Measurements from ENCODE around the gene ARGFX. TPM values are rescaled to one million over a fixed set of nuclear protein-coding genes. Genes with fewer than 3 reads are reported as not detected.

Gene ARGFX
- not detected for polyA plus RNA-seq (2013, experiment 1 of 2)
- not detected for polyA plus RNA-seq (2013, experiment 2 of 2)

GRCh38 chr3:121567649-121568048 lies at the start of gene ARGFX:
ARGFX (plus strand) TSS chr3:121567949; CDS start chr3:121570714, 2,765 bp downstream.
- no peak within 1 kb of the TSS for H3K4me2 ChIP-seq (ENCODE audit: low read length)
- H4K8ac ChIP-seq (ENCODE audit: low read depth, low read length): no peak within 1 kb of the TSS
- no peaks in the 10 kb centered on the region for H3K79me2 ChIP-seq (ENCODE audit: control insufficient read depth, insufficient read depth, low read length)
- no peak within 1 kb of the TSS for H2BK5ac ChIP-seq (ENCODE audit: low read length)
- H3K9ac ChIP-seq (ENCODE audit: low read length): no peak within 1 kb of the TSS
- no peak within 1 kb of the TSS for H3K4ac ChIP-seq (ENCODE audit: low read depth, low read length)
- H3K36me3 ChIP-seq (ENCODE audit: control insufficient read depth, insufficient read depth, low read length): no peaks in the 10 kb centered on the region
- H2BK15ac ChIP-seq (replicated peaks; ENCODE audit: low read depth): no peak within 1 kb of the TSS
- no peak within 1 kb of the TSS for H3K23ac ChIP-seq (ENCODE audit: low read length)
- no peak within 1 kb of the TSS for H3K56ac ChIP-seq (ENCODE audit: low read length)
- no CpG with 5 or more reads among the region's 5 CpGs for WGBS (ENCODE audit: extremely low coverage, insufficient coverage, low lambda C conversion rate)
- no peak within 1 kb of the TSS for H3K27ac ChIP-seq (ENCODE audit: low read depth, low read length)
- no peak within 1 kb of the TSS for H2AK5ac ChIP-seq (ENCODE audit: low read length)
- no peak within 1 kb of the TSS for H3K4me3 ChIP-seq (ENCODE audit: low read length)
- H3K4me1 ChIP-seq (ENCODE audit: control insufficient read depth, low read depth, low read length): no peaks in the 10 kb centered on the region
- no peak within 1 kb of the TSS for H4K5ac ChIP-seq (ENCODE audit: low read length)
- no peak within 1 kb of the TSS for H2BK120ac ChIP-seq (ENCODE audit: low read depth, low read length)
- H3K18ac ChIP-seq (ENCODE audit: low read length): no peak within 1 kb of the TSS
- no peaks in the 10 kb centered on the region for H3K79me1 ChIP-seq (ENCODE audit: low read length)
- DNase-seq: no peak
- no peaks in the 10 kb centered on the region for H3K27me3 ChIP-seq (ENCODE audit: insufficient read depth, low read length, poor library complexity)

- Histone ChIP-seq H3K4ac (ENCODE audit: low read depth, low read length) (no peak overlapping the region), H3K79me1 (ENCODE audit: low read length) (peaks cover 8% of the 10 kb centered on the region), H3K4me2 (ENCODE audit: low read length) (no peak overlapping the region), H3K18ac (ENCODE audit: low read length) (no peak overlapping the region), H3K27ac (ENCODE audit: low read depth, low read length) (no peak overlapping the region), H3K4me1 (ENCODE audit: control insufficient read depth, low read depth, low read length) (no peaks in the 10 kb centered on the region), H3K23ac (ENCODE audit: low read length) (no peak overlapping the region), H4K8ac (ENCODE audit: low read depth, low read length) (no peak overlapping the region), H3K36me3 (ENCODE audit: control insufficient read depth, insufficient read depth, low read length) (no peaks in the 10 kb centered on the region), H3K79me2 (ENCODE audit: control insufficient read depth, insufficient read depth, low read length) (peaks cover 3% of the 10 kb centered on the region), H2BK5ac (ENCODE audit: low read length) (no peak overlapping the region), H3K4me3 (ENCODE audit: low read length) (no peak overlapping the region), H3K56ac (ENCODE audit: low read length) (no peak overlapping the region), H2AK5ac (ENCODE audit: low read length) (no peak overlapping the region), H2BK120ac (ENCODE audit: low read depth, low read length) (no peak overlapping the region), H4K5ac (ENCODE audit: low read length) (no peak overlapping the region), H3K27me3 (ENCODE audit: insufficient read depth, low read length, poor library complexity) (no peaks in the 10 kb centered on the region), H3K9ac (ENCODE audit: low read length) (no peak overlapping the region), H2BK15ac (replicated peaks; ENCODE audit: low read depth) (no peak overlapping the region)
- no peak for DNase-seq
- no CpG with 5 or more reads among the region's 5 CpGs for WGBS (ENCODE audit: extremely low coverage, insufficient coverage, low lambda C conversion rate)
Observed at GRCh38 chr3:121517953-121518655, 49.6 kb upstream of the ARGFX start.

GRCh38 chr3:121520510-121520909 lies 47.2 kb upstream of the ARGFX start:
- Histone ChIP-seq H3K4me2 (ENCODE audit: low read length) (no peak overlapping the region), H2AK5ac (ENCODE audit: low read length) (no peak overlapping the region), H3K4me3 (ENCODE audit: low read length) (no peak overlapping the region), H3K27ac (ENCODE audit: low read depth, low read length) (no peak overlapping the region), H2BK5ac (ENCODE audit: low read length) (no peak overlapping the region), H3K27me3 (ENCODE audit: insufficient read depth, low read length, poor library complexity) (no peaks in the 10 kb centered on the region), H2BK15ac (replicated peaks; ENCODE audit: low read depth) (no peak overlapping the region), H4K5ac (ENCODE audit: low read length) (no peak overlapping the region), H3K4ac (ENCODE audit: low read depth, low read length) (no peak overlapping the region), H4K8ac (ENCODE audit: low read depth, low read length) (no peak overlapping the region), H3K79me2 (ENCODE audit: control insufficient read depth, insufficient read depth, low read length) (peaks cover 2% of the 10 kb centered on the region), H3K23ac (ENCODE audit: low read length) (no peak overlapping the region), H3K36me3 (ENCODE audit: control insufficient read depth, insufficient read depth, low read length) (no peaks in the 10 kb centered on the region), H3K4me1 (ENCODE audit: control insufficient read depth, low read depth, low read length) (no peaks in the 10 kb centered on the region), H3K18ac (ENCODE audit: low read length) (no peak overlapping the region), H3K9ac (ENCODE audit: low read length) (no peak overlapping the region), H2BK120ac (ENCODE audit: low read depth, low read length) (no peak overlapping the region), H3K56ac (ENCODE audit: low read length) (no peak overlapping the region), H3K79me1 (ENCODE audit: low read length) (peaks cover under 1% of the 10 kb centered on the region)
- WGBS (ENCODE audit: extremely low coverage, insufficient coverage, low lambda C conversion rate): no CpG with 5 or more reads among the region's 3 CpGs
- no peak for DNase-seq

GRCh38 chr3:121529308-121529707 lies 38.4 kb upstream of the ARGFX start:
- Histone ChIP-seq H3K18ac (ENCODE audit: low read length) (no peak overlapping the region), H4K8ac (ENCODE audit: low read depth, low read length) (no peak overlapping the region), H3K4me3 (ENCODE audit: low read length) (no peak overlapping the region), H4K5ac (ENCODE audit: low read length) (no peak overlapping the region), H2BK15ac (replicated peaks; ENCODE audit: low read depth) (no peak overlapping the region), H3K27me3 (ENCODE audit: insufficient read depth, low read length, poor library complexity) (no peaks in the 10 kb centered on the region), H3K4me2 (ENCODE audit: low read length) (no peak overlapping the region), H3K56ac (ENCODE audit: low read length) (no peak overlapping the region), H3K23ac (ENCODE audit: low read length) (no peak overlapping the region), H2BK120ac (ENCODE audit: low read depth, low read length) (no peak overlapping the region), H2AK5ac (ENCODE audit: low read length) (no peak overlapping the region), H3K9ac (ENCODE audit: low read length) (no peak overlapping the region), H3K79me2 (ENCODE audit: control insufficient read depth, insufficient read depth, low read length) (no peaks in the 10 kb centered on the region), H3K4ac (ENCODE audit: low read depth, low read length) (no peak overlapping the region), H2BK5ac (ENCODE audit: low read length) (no peak overlapping the region), H3K27ac (ENCODE audit: low read depth, low read length) (no peak overlapping the region), H3K4me1 (ENCODE audit: control insufficient read depth, low read depth, low read length) (no peaks in the 10 kb centered on the region), H3K79me1 (ENCODE audit: low read length) (no peaks in the 10 kb centered on the region), H3K36me3 (ENCODE audit: control insufficient read depth, insufficient read depth, low read length) (no peaks in the 10 kb centered on the region)
- no peak for DNase-seq
- WGBS (ENCODE audit: extremely low coverage, insufficient coverage, low lambda C conversion rate): no CpG with 5 or more reads among the region's 3 CpGs

- Histone ChIP-seq H3K4me2 (ENCODE audit: low read length) (no peak overlapping the region), H3K4ac (ENCODE audit: low read depth, low read length) (no peak overlapping the region), H3K79me1 (ENCODE audit: low read length) (no peaks in the 10 kb centered on the region), H3K23ac (ENCODE audit: low read length) (no peak overlapping the region), H3K18ac (ENCODE audit: low read length) (no peak overlapping the region), H3K4me3 (ENCODE audit: low read length) (no peak overlapping the region), H3K27me3 (ENCODE audit: insufficient read depth, low read length, poor library complexity) (no peaks in the 10 kb centered on the region), H3K9ac (ENCODE audit: low read length) (no peak overlapping the region), H4K5ac (ENCODE audit: low read length) (no peak overlapping the region), H2AK5ac (ENCODE audit: low read length) (no peak overlapping the region), H2BK120ac (ENCODE audit: low read depth, low read length) (no peak overlapping the region), H3K27ac (ENCODE audit: low read depth, low read length) (no peak overlapping the region), H2BK5ac (ENCODE audit: low read length) (no peak overlapping the region), H2BK15ac (replicated peaks; ENCODE audit: low read depth) (no peak overlapping the region), H3K79me2 (ENCODE audit: control insufficient read depth, insufficient read depth, low read length) (no peaks in the 10 kb centered on the region), H4K8ac (ENCODE audit: low read depth, low read length) (no peak overlapping the region), H3K36me3 (ENCODE audit: control insufficient read depth, insufficient read depth, low read length) (no peaks in the 10 kb centered on the region), H3K56ac (ENCODE audit: low read length) (no peak overlapping the region), H3K4me1 (ENCODE audit: control insufficient read depth, low read depth, low read length) (no peaks in the 10 kb centered on the region)
- DNase-seq: no peak
Observed at GRCh38 chr3:121531269-121531668, 36.5 kb upstream of the ARGFX start.

GRCh38 chr3:121542924-121543323 lies 24.8 kb upstream of the ARGFX start:
- Histone ChIP-seq H3K4ac (ENCODE audit: low read depth, low read length) (no peak overlapping the region), H3K27ac (ENCODE audit: low read depth, low read length) (no peak overlapping the region), H3K36me3 (ENCODE audit: control insufficient read depth, insufficient read depth, low read length) (no peaks in the 10 kb centered on the region), H3K56ac (ENCODE audit: low read length) (no peak overlapping the region), H3K4me1 (ENCODE audit: control insufficient read depth, low read depth, low read length) (no peaks in the 10 kb centered on the region), H3K18ac (ENCODE audit: low read length) (no peak overlapping the region), H3K4me2 (ENCODE audit: low read length) (no peak overlapping the region), H2BK120ac (ENCODE audit: low read depth, low read length) (no peak overlapping the region), H4K5ac (ENCODE audit: low read length) (no peak overlapping the region), H3K23ac (ENCODE audit: low read length) (no peak overlapping the region), H3K4me3 (ENCODE audit: low read length) (no peak overlapping the region), H3K79me2 (ENCODE audit: control insufficient read depth, insufficient read depth, low read length) (peaks cover 10% of the 10 kb centered on the region), H2BK15ac (replicated peaks; ENCODE audit: low read depth) (no peak overlapping the region), H4K8ac (ENCODE audit: low read depth, low read length) (no peak overlapping the region), H2AK5ac (ENCODE audit: low read length) (no peak overlapping the region), H3K27me3 (ENCODE audit: insufficient read depth, low read length, poor library complexity) (no peaks in the 10 kb centered on the region), H2BK5ac (ENCODE audit: low read length) (no peak overlapping the region), H3K79me1 (ENCODE audit: low read length) (peaks cover 2% of the 10 kb centered on the region), H3K9ac (ENCODE audit: low read length) (no peak overlapping the region)
- no peak for DNase-seq
